ENCODE results near the gene SLFN5. TPM values are rescaled to one million over a fixed set of nuclear protein-coding genes. Genes with fewer than 3 reads are reported as not detected.

Gene SLFN5
- total RNA-seq, 1 donor from 2014 or later = 16.8 TPM

DNA sequence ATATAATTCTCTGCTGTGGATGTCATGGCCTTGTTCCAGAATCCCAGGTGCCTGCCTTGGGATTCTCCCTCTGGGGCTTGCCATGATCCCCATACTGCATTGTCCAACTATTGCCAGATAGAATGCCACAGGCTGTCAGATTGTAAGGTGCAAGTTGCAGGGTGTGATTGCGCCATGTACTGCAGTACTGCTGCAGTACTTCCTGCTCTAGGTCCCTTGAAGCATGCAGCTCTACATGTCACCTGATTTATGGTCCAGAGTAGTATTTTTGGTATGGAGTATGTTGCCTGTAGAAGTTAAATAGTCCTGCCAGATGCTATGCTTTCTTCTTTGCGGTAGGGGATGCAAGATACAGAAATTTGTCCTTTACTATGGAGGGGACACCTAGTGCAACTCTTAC, 7.0 kb upstream of the SLFN5 start:
- Mint-ChIP-seq H3K9me3 (ENCODE audit: unreplicated experiment) (no peaks in the 10 kb centered on the region), H3K36me3 (ENCODE audit: unreplicated experiment) (no peaks in the 10 kb centered on the region), H3K27ac (ENCODE audit: unreplicated experiment) (no peak overlapping the region), H3K27me3 (ENCODE audit: unreplicated experiment) (peaks cover 4% of the 10 kb centered on the region), H3K4me3 (ENCODE audit: unreplicated experiment) (no peak overlapping the region), H3K4me1 (ENCODE audit: low read depth, unreplicated experiment) (no peaks in the 10 kb centered on the region)
- no peak for DNase-seq
- TF ChIP-seq, protein P1, sequence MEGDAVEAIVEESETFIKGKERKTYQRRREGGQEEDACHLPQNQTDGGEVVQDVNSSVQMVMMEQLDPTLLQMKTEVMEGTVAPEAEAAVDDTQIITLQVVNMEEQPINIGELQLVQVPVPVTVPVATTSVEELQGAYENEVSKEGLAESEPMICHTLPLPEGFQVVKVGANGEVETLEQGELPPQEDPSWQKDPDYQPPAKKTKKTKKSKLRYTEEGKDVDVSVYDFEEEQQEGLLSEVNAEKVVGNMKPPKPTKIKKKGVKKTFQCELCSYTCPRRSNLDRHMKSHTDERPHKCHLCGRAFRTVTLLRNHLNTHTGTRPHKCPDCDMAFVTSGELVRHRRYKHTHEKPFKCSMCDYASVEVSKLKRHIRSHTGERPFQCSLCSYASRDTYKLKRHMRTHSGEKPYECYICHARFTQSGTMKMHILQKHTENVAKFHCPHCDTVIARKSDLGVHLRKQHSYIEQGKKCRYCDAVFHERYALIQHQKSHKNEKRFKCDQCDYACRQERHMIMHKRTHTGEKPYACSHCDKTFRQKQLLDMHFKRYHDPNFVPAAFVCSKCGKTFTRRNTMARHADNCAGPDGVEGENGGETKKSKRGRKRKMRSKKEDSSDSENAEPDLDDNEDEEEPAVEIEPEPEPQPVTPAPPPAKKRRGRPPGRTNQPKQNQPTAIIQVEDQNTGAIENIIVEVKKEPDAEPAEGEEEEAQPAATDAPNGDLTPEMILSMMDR (IDR thresholded peaks at IDR 0.05; ENCODE audit: partially characterized antibody, unreplicated experiment) = no peak

DNA sequence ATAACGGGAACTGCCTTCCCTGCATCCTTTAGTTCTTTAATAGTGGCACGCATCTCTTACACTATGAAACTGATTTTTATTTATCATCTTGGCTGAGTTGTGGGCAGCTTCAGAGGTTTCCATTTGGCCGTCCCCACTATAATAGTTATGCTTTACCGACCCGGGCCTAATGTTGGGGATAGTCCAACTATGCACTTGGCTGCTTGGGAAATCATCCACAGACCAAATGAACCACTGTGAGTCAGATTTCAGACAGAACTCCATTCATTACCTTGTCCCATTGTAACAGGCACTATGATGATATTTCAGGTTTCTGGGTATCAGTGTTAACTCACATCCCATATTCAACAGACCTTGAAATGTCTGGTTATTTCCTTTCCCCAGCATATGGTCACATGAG, 6.1 kb upstream of the SLFN5 start:
- TF ChIP-seq, protein P1 (IDR thresholded peaks at IDR 0.05; ENCODE audit: partially characterized antibody, unreplicated experiment) = no peak
- no peak overlapping the region for H3K4me3 Mint-ChIP-seq (ENCODE audit: unreplicated experiment)
- H3K4me1 Mint-ChIP-seq (ENCODE audit: low read depth, unreplicated experiment) = no peaks in the 10 kb centered on the region
- DNase-seq = no peak
- H3K27me3 Mint-ChIP-seq (ENCODE audit: unreplicated experiment) = peaks cover 4% of the 10 kb centered on the region
- no peaks in the 10 kb centered on the region for H3K9me3 Mint-ChIP-seq (ENCODE audit: unreplicated experiment)
- H3K36me3 Mint-ChIP-seq (ENCODE audit: unreplicated experiment) = no peaks in the 10 kb centered on the region
- no peak overlapping the region for H3K27ac Mint-ChIP-seq (ENCODE audit: unreplicated experiment)

DNA sequence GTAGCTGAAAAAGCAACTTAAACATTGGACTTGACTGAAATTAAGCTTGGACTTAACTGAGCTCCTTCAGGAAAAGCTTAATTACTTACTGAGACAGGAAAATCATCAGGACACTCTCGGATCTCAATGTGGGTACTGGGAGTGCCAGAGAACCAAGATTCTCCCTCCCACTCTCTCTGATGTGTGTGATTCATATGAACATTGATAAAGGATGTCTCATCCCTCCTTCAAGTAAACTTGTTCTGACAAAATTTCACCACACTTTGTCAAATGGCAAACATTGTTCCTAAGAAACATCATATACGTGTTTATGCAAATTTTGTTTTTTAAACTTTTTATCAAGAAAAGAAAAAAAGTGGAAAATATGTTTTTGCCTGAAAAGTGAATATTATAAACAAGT, 4.1 kb upstream of the SLFN5 start:
- H3K27ac Mint-ChIP-seq (ENCODE audit: unreplicated experiment) = no peak overlapping the region
- H3K4me3 Mint-ChIP-seq (ENCODE audit: unreplicated experiment) = no peak overlapping the region
- H3K9me3 Mint-ChIP-seq (ENCODE audit: unreplicated experiment) = no peaks in the 10 kb centered on the region
- peaks cover 11% of the 10 kb centered on the region for H3K27me3 Mint-ChIP-seq (ENCODE audit: unreplicated experiment)
- H3K36me3 Mint-ChIP-seq (ENCODE audit: unreplicated experiment) = no peaks in the 10 kb centered on the region
- peaks cover 3% of the 10 kb centered on the region for H3K4me1 Mint-ChIP-seq (ENCODE audit: low read depth, unreplicated experiment)
- TF ChIP-seq, protein P1 (IDR thresholded peaks at IDR 0.05; ENCODE audit: partially characterized antibody, unreplicated experiment) = no peak
- DNase-seq = no peak

DNA sequence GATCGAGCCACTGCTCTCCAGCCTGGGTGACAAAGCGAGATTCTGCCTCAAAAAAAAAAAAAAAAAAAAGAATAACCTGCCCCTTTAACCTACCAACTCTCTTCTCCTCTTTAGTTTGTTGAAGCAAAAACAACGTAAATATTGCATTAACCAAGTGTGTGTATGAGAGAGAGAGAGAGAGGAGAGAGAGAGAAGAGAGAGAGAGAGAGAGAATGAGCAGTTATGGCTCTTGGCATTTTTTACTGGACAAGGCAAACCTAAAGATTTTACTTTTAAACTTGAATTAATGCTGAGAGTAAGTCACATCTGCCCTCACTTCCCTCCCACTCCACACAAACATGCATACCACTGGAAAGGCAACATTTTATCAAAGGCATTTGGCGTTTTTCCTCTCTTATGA, 3.0 kb upstream of the SLFN5 start:
- TF ChIP-seq, protein P1 (IDR thresholded peaks at IDR 0.05; ENCODE audit: partially characterized antibody, unreplicated experiment) = no peak
- DNase-seq = no peak
- Mint-ChIP-seq H3K27me3 (ENCODE audit: unreplicated experiment) (peaks cover 11% of the 10 kb centered on the region), H3K36me3 (ENCODE audit: unreplicated experiment) (no peaks in the 10 kb centered on the region), H3K27ac (ENCODE audit: unreplicated experiment) (no peak overlapping the region), H3K4me1 (ENCODE audit: low read depth, unreplicated experiment) (peaks cover 7% of the 10 kb centered on the region), H3K4me3 (ENCODE audit: unreplicated experiment) (no peak overlapping the region), H3K9me3 (ENCODE audit: unreplicated experiment) (no peaks in the 10 kb centered on the region)

DNA sequence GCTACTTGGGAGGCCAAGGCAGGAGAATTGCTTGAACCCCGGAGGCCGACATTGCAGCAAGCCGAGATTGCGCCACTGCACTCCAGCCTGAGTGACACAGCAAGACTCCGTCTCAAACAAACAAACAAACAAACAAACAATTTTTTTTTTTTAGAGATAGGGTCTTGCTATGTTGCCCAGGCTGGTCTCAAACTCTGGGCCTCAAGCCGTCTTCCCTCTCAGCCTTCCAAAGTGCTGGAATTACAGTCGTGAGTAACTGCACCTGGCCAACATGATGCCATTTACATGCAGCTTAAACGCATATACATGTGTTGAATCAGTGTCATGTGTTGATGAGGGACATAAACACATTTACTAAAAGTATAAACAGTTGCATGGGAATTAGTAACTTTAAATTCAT, 2.0 kb upstream of the SLFN5 start:
- TF ChIP-seq, protein P1 (IDR thresholded peaks at IDR 0.05; ENCODE audit: partially characterized antibody, unreplicated experiment) = no peak
- Mint-ChIP-seq H3K4me1 (ENCODE audit: low read depth, unreplicated experiment) (peaks cover 9% of the 10 kb centered on the region), H3K27me3 (ENCODE audit: unreplicated experiment) (peaks cover 7% of the 10 kb centered on the region), H3K27ac (ENCODE audit: unreplicated experiment) (no peak overlapping the region), H3K4me3 (ENCODE audit: unreplicated experiment) (no peak overlapping the region), H3K9me3 (ENCODE audit: unreplicated experiment) (no peaks in the 10 kb centered on the region), H3K36me3 (ENCODE audit: unreplicated experiment) (no peaks in the 10 kb centered on the region)
- DNase-seq = no peak

Data from glutamatergic neuron (in vitro differentiated cells).